Measurements from ENCODE around the gene MOB3A. TPM values are rescaled to one million over a fixed set of nuclear protein-coding genes. Genes with fewer than 3 reads are reported as not detected.
A peak's percentile ranks its signal among the peaks of the same experiment; 100 is the strongest.
"Not testable (repeated sequence)": the region's sequence is repeated elsewhere in the genome, so short reads cannot be mapped to it uniquely, and the experiment has no call there.

MOB3A gene
- polyA plus RNA-seq, 1 donor, result 20.8 TPM

DNA sequence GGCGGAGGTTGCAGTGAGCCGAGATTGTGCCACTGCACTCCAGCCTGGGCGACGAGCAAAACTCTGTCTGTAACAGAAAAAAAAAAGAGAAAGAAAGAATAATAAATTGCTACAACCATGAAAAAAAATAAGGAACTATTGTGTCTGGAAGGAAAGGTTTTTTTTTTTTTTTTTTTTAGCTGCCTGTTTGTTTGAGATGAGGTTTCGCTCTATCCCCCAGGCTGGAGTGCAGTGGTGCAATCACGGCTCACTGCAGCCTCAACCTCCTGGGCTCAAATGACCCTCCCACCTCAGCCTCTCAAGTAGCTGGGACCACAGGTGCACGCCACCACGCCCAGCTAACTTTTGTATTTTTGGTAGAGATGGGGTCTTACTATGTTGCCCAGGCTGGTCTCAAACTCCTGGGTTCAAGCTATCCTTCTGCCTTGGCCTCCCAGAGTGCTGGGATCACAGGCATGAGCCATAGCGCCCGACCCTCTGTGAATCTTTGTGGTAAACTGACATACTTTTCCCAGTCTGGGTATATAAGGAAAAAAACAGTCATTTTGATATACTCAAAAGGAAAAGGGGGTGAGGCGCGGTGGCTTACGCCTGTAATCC, 4.1 kb downstream of the MOB3A start:
- H3K36me3 ChIP-seq (ENCODE audit: control insufficient read depth, insufficient read depth, low read length); H3K27me3 ChIP-seq (ENCODE audit: control insufficient read depth, insufficient read depth, low read length); H3K4me3 ChIP-seq (ENCODE audit: low read length); DNase-seq; H3K9me3 ChIP-seq (ENCODE audit: control insufficient read depth, low read depth, low read length); H3K27ac ChIP-seq (ENCODE audit: low read length): not testable (repeated sequence)
- peaks cover 15% of the 10 kb centered on the region for H3K4me1 ChIP-seq (ENCODE audit: control insufficient read depth, insufficient read depth, low read length)
- 100% methylated on average over 2 of the region's 13 CpGs for WGBS (ENCODE audit: insufficient coverage, low lambda C conversion rate)

DNA sequence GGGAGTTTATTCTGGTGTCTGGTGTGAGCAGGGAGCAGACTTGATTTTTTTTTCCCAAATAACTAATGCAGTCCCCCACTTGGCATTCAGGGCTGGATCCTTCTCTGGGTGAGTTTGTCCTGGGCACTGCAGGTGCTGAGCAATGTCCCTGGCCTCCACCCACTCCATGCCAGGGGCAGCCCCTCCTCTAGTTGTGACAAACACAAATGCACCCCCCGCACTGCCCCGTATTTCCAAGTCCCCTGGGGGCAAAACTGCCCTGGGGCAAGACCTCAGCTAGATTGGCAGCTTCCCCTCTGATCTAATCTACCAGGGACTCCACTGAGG, 6.4 kb downstream of the MOB3A start:
- H3K4me3 ChIP-seq (ENCODE audit: low read length), result no peak overlapping the region
- H3K4me1 ChIP-seq (ENCODE audit: control insufficient read depth, insufficient read depth, low read length), result peaks cover 5% of the 10 kb centered on the region
- H3K27ac ChIP-seq (ENCODE audit: low read length), result no peak overlapping the region
- no peaks in the 10 kb centered on the region for H3K9me3 ChIP-seq (ENCODE audit: control insufficient read depth, low read depth, low read length)
- no CpG with 5 or more reads among the region's 2 CpGs for WGBS (ENCODE audit: insufficient coverage, low lambda C conversion rate)
- H3K36me3 ChIP-seq (ENCODE audit: control insufficient read depth, insufficient read depth, low read length), result peaks cover 7% of the 10 kb centered on the region
- no peaks in the 10 kb centered on the region for H3K27me3 ChIP-seq (ENCODE audit: control insufficient read depth, insufficient read depth, low read length)
- no peak for DNase-seq

DNA sequence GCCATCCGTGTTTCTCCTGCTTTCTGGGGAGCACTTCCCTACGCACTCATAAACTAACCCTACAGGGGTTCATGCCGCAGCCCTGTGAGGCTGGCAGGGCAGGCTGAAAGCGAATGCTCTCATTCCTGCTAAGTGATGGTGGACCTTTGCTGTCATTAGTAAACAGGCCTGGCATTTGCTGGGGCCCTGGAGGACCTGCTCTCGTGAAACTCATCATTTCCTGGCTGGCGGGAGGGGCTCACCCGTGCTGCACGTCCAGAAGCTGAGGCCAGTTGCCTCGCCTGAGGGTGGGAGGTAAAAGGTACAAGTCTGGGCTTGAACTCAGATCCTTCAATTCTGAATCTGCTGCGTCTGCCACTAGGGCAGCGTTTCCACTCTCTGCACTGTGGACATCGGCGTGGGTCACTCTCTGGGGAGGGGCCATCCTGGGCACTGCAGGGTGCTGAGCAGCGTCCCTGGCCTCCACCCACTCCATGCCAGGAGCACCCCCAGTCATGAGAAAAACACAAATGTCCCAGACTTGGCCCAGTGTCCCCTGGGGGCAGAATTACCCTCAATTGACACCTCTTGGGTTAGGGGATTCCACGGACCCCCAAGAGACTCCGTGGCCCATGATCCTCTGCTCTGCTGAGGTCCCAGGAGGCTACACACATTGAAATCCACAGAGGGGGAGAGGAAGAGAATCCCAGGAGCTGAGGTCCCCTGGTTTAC, 7.0 kb downstream of the MOB3A start:
- H3K27me3 ChIP-seq (ENCODE audit: control insufficient read depth, insufficient read depth, low read length), result no peaks in the 10 kb centered on the region
- H3K4me3 ChIP-seq (ENCODE audit: low read length), result no peak overlapping the region
- DNase-seq, result no peak
- WGBS (ENCODE audit: insufficient coverage, low lambda C conversion rate), result no CpG with 5 or more reads among the region's 16 CpGs
- H3K9me3 ChIP-seq (ENCODE audit: control insufficient read depth, low read depth, low read length), result no peaks in the 10 kb centered on the region
- no peak overlapping the region for H3K27ac ChIP-seq (ENCODE audit: low read length)
- H3K36me3 ChIP-seq (ENCODE audit: control insufficient read depth, insufficient read depth, low read length), result peaks cover 7% of the 10 kb centered on the region
- H3K4me1 ChIP-seq (ENCODE audit: control insufficient read depth, insufficient read depth, low read length), result peaks cover 5% of the 10 kb centered on the region

DNA sequence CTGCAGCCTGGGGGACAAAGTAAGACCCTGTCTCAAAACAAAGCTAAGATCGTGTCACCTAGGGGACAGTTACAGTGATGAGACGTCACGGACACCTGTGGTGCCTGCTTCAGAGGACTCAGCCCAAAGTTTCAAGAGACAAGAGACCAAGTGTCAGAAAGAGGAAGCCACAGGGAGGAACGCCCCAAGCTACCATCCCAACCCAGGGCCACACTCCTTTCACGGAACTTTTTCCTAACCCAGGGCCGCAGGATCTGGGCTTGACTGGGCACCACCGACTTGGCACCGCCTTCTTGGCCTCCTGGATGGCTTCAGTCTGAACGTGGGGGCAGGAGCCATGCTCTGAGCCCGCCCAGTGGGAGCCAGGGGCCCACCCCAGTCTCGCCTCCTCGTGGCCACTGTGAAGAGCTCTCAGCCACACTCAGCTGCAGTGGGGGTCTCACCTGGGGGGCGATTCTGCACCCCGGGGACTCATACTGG, 8.5 kb downstream of the MOB3A start:
- Histone ChIP-seq H3K27ac (ENCODE audit: low read length) (no peak overlapping the region), H3K27me3 (ENCODE audit: control insufficient read depth, insufficient read depth, low read length) (no peaks in the 10 kb centered on the region), H3K9me3 (ENCODE audit: control insufficient read depth, low read depth, low read length) (no peaks in the 10 kb centered on the region), H3K4me1 (ENCODE audit: control insufficient read depth, insufficient read depth, low read length) (peaks cover 5% of the 10 kb centered on the region), H3K36me3 (ENCODE audit: control insufficient read depth, insufficient read depth, low read length) (peaks cover 18% of the 10 kb centered on the region), H3K4me3 (ENCODE audit: low read length) (no peak overlapping the region)
- no peak for DNase-seq
- WGBS (ENCODE audit: insufficient coverage, low lambda C conversion rate), result no CpG with 5 or more reads among the region's 14 CpGs

DNA sequence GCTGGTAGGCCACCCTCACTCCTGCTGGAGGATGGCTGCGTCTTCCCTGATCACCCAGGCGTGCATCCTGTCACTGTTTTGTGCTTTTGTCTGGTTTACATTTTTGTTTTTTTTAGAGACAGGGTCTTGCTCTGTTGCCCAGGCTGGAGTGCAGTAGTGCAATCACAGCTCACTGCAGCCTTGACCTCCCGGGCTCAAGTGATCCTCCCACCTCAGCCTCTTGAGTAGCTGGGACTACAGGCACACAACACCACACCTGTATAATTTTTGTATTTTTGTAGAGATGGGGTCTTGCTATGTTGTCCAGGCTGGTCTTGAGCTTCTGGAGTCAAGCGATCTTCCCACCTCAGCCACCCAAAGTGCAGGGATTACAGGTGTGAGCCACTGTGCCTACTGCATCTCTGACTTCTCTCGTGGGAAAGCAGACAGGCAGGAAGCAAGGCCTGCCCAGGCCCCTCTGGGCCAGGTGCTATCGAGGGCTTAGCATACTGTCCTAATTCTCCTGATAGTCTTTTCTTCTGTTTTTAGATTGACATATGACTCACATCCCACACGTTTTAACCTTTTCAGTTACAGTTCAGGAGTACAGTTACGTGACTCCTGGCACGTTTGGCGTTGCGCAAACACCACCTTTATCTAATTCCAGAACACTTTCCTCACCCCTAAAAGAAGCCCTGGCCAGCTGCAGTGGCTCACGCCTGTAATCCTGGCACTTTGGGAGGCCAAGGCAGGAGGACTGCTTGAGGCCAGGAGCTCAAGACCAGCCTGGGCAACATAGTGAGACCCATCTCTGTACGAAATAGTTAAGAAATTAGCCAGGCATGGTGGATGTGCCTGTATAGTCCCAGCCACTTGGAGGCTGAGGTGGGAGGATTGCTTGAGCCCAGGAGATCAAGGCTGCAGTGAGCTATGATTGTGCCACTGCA, 9.2 kb downstream of the MOB3A start:
- not testable (repeated sequence) for H3K27ac ChIP-seq (ENCODE audit: low read length); H3K4me3 ChIP-seq (ENCODE audit: low read length); H3K27me3 ChIP-seq (ENCODE audit: control insufficient read depth, insufficient read depth, low read length); H3K4me1 ChIP-seq (ENCODE audit: control insufficient read depth, insufficient read depth, low read length); H3K9me3 ChIP-seq (ENCODE audit: control insufficient read depth, low read depth, low read length)
- DNase-seq, result peak; percentile 86 to 89
- no CpG with 5 or more reads among the region's 13 CpGs for WGBS (ENCODE audit: insufficient coverage, low lambda C conversion rate)
- H3K36me3 ChIP-seq (ENCODE audit: control insufficient read depth, insufficient read depth, low read length), result peaks cover 25% of the 10 kb centered on the region

DNA sequence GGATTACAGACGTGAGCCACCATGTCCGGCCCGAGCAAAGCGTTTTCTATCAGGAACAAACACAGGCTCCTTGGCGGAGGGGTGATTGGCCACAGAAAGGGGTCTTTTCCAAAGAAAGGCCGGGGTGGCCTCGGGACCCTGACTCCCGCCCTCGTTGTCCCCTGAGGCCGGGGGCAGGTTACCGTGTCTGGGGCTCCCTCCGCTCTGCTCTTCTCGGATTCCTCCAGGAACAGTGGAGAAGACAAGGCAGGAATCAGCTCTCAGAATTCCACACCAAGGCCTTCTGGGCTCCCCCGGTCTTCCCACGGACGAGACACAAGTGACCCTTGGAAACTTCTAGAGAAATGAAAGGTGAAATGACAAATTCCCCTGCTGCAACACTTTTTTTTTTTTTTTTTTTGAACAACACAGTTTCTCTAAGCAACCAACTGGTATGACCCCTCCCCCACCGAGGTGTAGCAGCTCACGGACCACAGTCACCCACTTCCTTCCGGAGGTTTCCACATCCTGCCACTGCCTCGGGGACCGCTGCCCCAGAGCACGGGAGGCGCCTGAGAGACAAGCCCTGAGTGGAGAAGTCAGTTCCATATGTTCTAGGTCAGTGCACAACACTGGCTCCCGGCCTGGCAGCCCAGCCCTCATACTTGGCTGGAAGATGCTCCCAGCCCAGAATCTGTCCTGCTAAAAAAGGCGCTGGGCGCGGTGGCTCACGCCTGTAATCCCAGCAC, 11.0 kb downstream of the MOB3A start:
- peak in 1 of 2 donors; percentile 34 for DNase-seq
- no CpG with 5 or more reads among the region's 28 CpGs for WGBS (ENCODE audit: insufficient coverage, low lambda C conversion rate)
- no peaks in the 10 kb centered on the region for H3K27me3 ChIP-seq (ENCODE audit: control insufficient read depth, insufficient read depth, low read length)
- H3K4me1 ChIP-seq (ENCODE audit: control insufficient read depth, insufficient read depth, low read length), result peaks cover 5% of the 10 kb centered on the region
- H3K36me3 ChIP-seq (ENCODE audit: control insufficient read depth, insufficient read depth, low read length), result peaks cover 34% of the 10 kb centered on the region
- H3K4me3 ChIP-seq (ENCODE audit: low read length), result peak overlapping the region; percentile 13
- no peak overlapping the region for H3K27ac ChIP-seq (ENCODE audit: low read length)
- no peaks in the 10 kb centered on the region for H3K9me3 ChIP-seq (ENCODE audit: control insufficient read depth, low read depth, low read length)

DNA sequence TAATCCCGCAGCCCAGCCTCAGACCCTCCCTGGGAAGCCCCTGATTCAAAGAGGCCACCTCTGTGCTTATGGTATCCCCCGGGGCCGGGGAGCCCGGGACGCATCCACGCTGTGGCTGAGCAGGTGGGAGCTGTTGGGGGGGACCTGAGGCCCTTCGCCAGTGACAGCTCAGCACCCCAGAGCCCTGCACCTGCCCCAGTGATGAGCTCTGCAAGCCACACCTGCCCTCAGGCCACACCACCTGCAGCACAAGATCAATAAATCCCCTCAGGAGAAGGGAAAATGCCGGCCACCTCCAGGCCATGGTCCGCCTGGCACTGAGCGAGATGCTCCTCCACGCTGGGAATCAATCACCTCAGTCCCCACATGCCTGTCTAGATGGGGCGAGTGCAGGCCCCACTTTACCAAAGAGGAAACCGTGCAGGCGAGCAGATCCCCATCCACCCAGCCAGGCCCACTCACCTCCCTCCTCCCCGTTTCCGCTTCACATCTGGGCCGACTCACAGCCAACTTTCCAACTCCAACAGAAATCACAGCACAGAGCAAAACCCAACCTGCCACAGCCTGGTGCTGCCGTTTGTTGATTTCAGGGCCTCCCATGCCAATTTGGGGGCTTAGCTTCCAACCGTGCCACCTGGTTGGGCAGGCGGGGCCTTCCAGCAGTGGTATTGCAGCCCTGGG, 12.8 kb downstream of the MOB3A start:
- no peak overlapping the region for H3K27ac ChIP-seq (ENCODE audit: low read length)
- peaks cover 2% of the 10 kb centered on the region for H3K9me3 ChIP-seq (ENCODE audit: control insufficient read depth, low read depth, low read length)
- peak overlapping the region; percentile 16 for H3K4me3 ChIP-seq (ENCODE audit: low read length)
- DNase-seq, result no peak
- WGBS (ENCODE audit: insufficient coverage, low lambda C conversion rate), result no CpG with 5 or more reads among the region's 20 CpGs
- no peaks in the 10 kb centered on the region for H3K27me3 ChIP-seq (ENCODE audit: control insufficient read depth, insufficient read depth, low read length)
- H3K36me3 ChIP-seq (ENCODE audit: control insufficient read depth, insufficient read depth, low read length), result peaks cover 47% of the 10 kb centered on the region
- peaks cover 5% of the 10 kb centered on the region for H3K4me1 ChIP-seq (ENCODE audit: control insufficient read depth, insufficient read depth, low read length)

DNA sequence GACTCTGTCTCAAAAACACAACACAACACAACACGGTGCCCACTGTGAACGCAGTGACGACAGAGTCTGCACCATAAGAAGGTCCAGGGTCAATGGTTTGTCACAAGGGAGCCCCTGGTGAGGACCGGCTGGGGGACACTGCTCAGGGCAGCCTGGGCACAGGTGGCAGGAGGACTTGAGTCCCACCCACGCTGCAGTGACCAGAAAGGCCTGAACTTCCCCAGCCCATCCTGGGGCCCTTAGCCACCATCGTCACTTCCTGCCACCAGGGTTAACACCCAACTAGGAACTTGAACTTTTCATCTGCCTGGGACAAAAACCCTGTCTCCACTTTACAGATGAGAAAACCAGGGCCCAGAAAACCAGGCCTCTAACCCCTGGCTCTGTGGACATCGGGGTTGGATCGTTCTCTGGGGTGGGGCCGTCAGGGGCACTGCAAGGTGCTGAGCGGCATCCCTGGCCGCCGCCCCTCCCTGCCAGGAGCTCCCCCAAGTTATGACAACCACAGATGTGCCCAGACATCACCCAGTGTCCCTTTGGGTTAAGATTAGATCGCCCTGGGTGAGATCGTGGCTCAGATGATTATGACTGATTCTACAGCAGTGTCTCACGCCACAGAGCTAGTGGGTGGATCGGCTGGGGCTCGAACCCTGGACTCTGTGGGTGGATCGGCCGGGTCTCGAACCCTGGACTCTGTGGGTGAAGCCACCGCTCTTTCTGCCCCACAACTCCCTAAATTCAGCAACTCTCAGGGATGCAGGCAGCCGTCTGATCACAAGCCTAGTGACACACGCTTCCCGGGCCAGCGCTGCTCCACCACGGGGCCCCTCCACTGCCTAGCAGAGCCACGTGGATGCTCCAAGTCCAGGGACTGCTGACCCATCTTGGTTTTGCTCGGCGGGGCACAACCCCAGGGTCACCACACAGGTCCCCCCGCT, 14.0 kb downstream of the MOB3A start:
- WGBS (ENCODE audit: insufficient coverage, low lambda C conversion rate), result no CpG with 5 or more reads among the region's 30 CpGs
- Histone ChIP-seq H3K4me3 (ENCODE audit: low read length) (no peak overlapping the region), H3K36me3 (ENCODE audit: control insufficient read depth, insufficient read depth, low read length) (peaks cover 59% of the 10 kb centered on the region)

DNA sequence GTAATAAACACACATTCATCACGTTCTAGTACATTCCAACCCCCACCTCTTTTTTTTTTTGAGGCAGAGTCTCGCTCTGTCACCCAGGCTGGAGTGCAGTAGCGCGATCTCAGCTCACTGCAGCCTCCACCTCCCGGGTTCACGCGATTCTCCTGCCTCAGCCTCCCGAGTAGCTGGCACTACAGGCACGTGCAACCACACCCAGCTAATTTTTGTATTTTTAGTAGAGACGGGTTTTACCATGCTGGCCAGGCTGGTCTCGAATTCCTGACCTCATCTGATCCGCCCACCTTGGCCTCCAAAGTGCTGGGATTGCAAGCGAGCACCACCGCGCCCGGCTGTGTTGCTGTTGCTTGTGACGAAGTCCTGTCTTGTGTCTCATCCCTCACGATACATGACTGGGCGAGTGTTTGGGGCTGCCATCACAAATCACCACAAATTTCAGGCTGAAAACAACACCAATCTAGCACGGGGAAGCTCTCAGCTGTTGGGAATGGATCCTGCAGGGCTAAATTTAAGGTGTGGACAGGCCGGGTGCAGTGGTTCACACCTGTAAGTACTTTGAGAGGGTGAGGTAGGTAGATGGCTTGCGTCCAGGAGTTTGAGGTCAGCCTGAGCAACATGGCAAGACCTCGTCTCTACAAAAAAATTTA, 15.7 kb downstream of the MOB3A start:
- Histone ChIP-seq H3K36me3 (ENCODE audit: control insufficient read depth, insufficient read depth, low read length) (peaks cover 70% of the 10 kb centered on the region), H3K27ac (ENCODE audit: low read length) (no peak overlapping the region), H3K27me3 (ENCODE audit: control insufficient read depth, insufficient read depth, low read length) (no peaks in the 10 kb centered on the region), H3K4me3 (ENCODE audit: low read length) (no peak overlapping the region), H3K9me3 (ENCODE audit: control insufficient read depth, low read depth, low read length) (peaks cover 13% of the 10 kb centered on the region), H3K4me1 (ENCODE audit: control insufficient read depth, insufficient read depth, low read length) (no peaks in the 10 kb centered on the region)
- DNase-seq, result no peak
- no CpG with 5 or more reads among the region's 23 CpGs for WGBS (ENCODE audit: insufficient coverage, low lambda C conversion rate)

More for the DNA sequence above, 14.0 kb downstream of the MOB3A start:
- no peaks in the 10 kb centered on the region for H3K27me3 ChIP-seq (ENCODE audit: control insufficient read depth, insufficient read depth, low read length)
- H3K9me3 ChIP-seq (ENCODE audit: control insufficient read depth, low read depth, low read length), result peaks cover 7% of the 10 kb centered on the region
- H3K27ac ChIP-seq (ENCODE audit: low read length), result no peak overlapping the region
- H3K4me1 ChIP-seq (ENCODE audit: control insufficient read depth, insufficient read depth, low read length), result peaks cover 2% of the 10 kb centered on the region
- DNase-seq, result no peak
